Right lobe of liver (tissue), 6 donors: Measurements from ENCODE around the gene NAT14. TPM values are rescaled to one million over a fixed set of nuclear protein-coding genes. Genes with fewer than 3 reads are reported as not detected.
"Not testable (repeated sequence)": the region's sequence is repeated elsewhere in the genome, so short reads cannot be mapped to it uniquely, and the experiment has no call there.

ENCODE experiments used
- ATAC-seq, 4 donors: fragments of 200-7000 bp; cut with Tn5 transposase; one replicate each; pipeline ENCODE4 v1.9.1; 2020; ENCODE audit warnings: mild to moderate bottlenecking in 4 of 4, moderate library complexity in 4 of 4
- DNase-seq, 3 donors: peaks; one replicate each; pipeline ENCODE4 v3.0.0-alpha.2; 2020
- H3K27ac ChIP-seq, 3 donors: fragments of 200-600 bp; one replicate each; pipeline ENCODE4 v1.8.0; 2022
- H3K27me3 ChIP-seq, 2 donors: fragments of 200-600 bp; one replicate each; pipeline ENCODE4 v1.8.0; 2022
- H3K36me3 ChIP-seq, 4 donors: fragments of 200-600 bp; sonication (generic) in 1 of 4; one replicate each; pipeline versions ENCODE4 v1.5.1 to v1.8.0; 2017 to 2022; ENCODE audit warnings: control low read depth in 1 of 4
- H3K4me1 ChIP-seq, 4 donors: fragments of 200-600 bp; sonication (generic) in 1 of 4; one replicate each; pipeline versions ENCODE4 v1.5.1 to v1.8.0; 2017 to 2022; ENCODE audit warnings: control low read depth in 1 of 4
- H3K4me3 ChIP-seq, 3 donors: fragments of 200-600 bp; one replicate each; pipeline ENCODE4 v1.8.0; 2022
- H3K9me3 ChIP-seq, 4 donors: fragments of 200-600 bp; sonication (generic) in 1 of 4; one replicate each; pipeline versions ENCODE4 v1.5.1 to v1.8.0; 2017 to 2022; ENCODE audit warnings: control low read depth in 1 of 4
- CTCF ChIP-seq, 4 donors: fragments of 200-600 bp in 3 of 4; fragments of 450-650 bp in 1 of 4; IDR thresholded peaks; one replicate each; pipeline versions ENCODE4 v1.5.1 to v1.8.0; 2016 to 2022; ENCODE audit warnings: antibody characterized with exemption in 4 of 4, mild to moderate bottlenecking in 2 of 4
- POLR2A ChIP-seq: fragments of 450-650 bp; IDR thresholded peaks from one replicate; pipeline ENCODE4 v1.6.1; 2017; ENCODE audit warnings: antibody characterized with exemption, mild to moderate bottlenecking
- WGBS: methylation state at CpG from one replicate; pipeline ENCODE4 v1.1.6; 2018; ENCODE audit warnings: low coverage, low lambda C conversion rate; ENCODE audit not compliant: insufficient coverage; ENCODE audit errors: missing lambda C conversion rate; 5-methylcytosine and 5-hydroxymethylcytosine counted together
- intact Hi-C, 2 donors: fragments of 100-400 bp; cut with DNase I; formaldehyde crosslinking; loops; one replicate each; pipeline versions ENCODE4 v1.11.2 to v1.14.1; 2022
- total RNA-seq, 6 experiments: library from RNA; depleted of rRNA in 2 of 6; stranded (reverse); fragments of >200 nt in 2 of 6; fragmentation: NEBNext Ultra II Directional in 3 of 6; extraction: Animal tissue kit (Norgen Biotek cat#: 25700) in 3 of 6; gene quantifications; one replicate each; pipeline versions ENCODE4 v1.1.0 to v1.2.4, GENCODE V29; 2016 to 2023
- donor health status: DM: no; HTN: yes; CAD: no.
- donor health status: DM: no; HTN: no; CAD: no.
- donor health status: DM: no; HTN: no; CAD: no.
- donor health status: DM: no; HTN: yes; CAD: no.
- donor health status: DM: no; HTN: yes; CAD: no.

NAT14 gene
- total RNA-seq, 6 experiments from 2014 or later = 2.5 to 6.0 (median 3.9) TPM

GRCh38 chr19:55528030-55528803 lies 43.2 kb downstream of the NAT14 start:
- ATAC-seq (no peak), DNase-seq (no peak)
- no peak overlapping the region for H3K27ac ChIP-seq
- intact Hi-C loops = no loop called here
- TF ChIP-seq CTCF (IDR thresholded peaks at IDR 0.05) (no peak), POLR2A (no peak)
- H3K4me1 ChIP-seq = peaks cover 0 to 4% (median 0%) of the 10 kb centered on the region in 4 donors
- H3K36me3 ChIP-seq = no peaks in the 10 kb centered on the region
- no peaks in the 10 kb centered on the region for H3K27me3 ChIP-seq
- no peak overlapping the region for H3K4me3 ChIP-seq
- no peaks in the 10 kb centered on the region for H3K9me3 ChIP-seq
- WGBS = 26% methylated on average over 15 of the region's 15 CpGs

DNA sequence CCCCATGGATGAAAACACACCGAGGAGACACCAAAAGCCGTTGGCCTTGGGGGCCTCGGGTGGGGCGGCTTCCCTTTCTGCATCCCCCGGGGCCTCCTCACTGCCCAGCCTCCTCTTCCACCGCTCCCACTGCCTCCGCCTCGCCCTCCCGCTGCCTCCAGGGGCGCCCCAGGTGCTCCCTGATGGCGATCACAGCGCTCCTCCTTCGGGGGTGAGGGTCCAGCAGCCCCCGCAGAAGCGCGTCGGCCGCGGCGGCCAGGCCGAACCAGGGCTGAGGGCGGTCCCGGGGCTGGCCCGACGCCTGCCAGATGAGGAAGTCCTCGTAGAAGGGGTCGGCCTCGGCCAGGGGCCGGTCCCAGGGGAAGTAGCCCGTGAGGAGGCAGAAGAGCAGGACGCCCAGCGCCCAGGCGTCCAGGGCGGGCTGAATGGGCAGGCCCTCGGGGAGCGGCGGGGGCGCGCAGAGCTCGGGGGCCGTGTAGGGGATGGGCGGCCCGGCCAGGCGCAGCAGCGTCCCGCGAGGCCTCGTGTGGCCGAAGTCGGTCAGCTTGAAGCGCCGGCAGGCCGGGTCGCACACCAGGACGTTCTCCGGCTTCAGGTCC lies 44.7 kb downstream of the NAT14 start:
- Histone ChIP-seq H3K27me3 (no peaks in the 10 kb centered on the region), H3K9me3 (no peaks in the 10 kb centered on the region), H3K4me3 (no peak overlapping the region), H3K27ac (no peak overlapping the region), H3K4me1 (peaks cover 0 to 4% (median 0%) of the 10 kb centered on the region in 4 donors), H3K36me3 (no peaks in the 10 kb centered on the region)
- no peak for DNase-seq
- intact Hi-C loops = no loop called here
- WGBS = 88% methylated on average over 16 of the region's 56 CpGs
- ATAC-seq = no peak
- TF ChIP-seq POLR2A (no peak), CTCF (IDR thresholded peaks at IDR 0.05) (no peak)

DNA sequence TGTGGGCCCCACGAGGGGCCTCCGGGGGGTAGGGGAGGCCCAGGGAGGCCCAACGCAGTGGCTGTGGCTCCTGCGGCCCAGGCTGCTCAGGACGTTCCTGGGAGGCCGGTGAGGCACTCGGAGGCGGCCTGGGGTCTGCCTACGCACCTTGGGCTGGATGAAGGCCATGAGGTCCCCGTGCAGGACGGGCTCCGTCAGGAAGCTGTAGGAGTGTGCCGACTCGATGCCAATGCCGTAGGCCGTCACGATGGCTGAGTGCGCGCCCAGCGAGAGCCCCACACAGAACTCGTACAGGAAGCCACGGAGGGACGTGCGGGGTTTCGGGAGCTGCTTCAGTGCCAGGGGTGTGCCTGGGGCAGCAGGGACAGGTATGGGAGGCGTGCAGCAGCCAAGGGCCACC lies 46.0 kb downstream of the NAT14 start:
- H3K4me3 ChIP-seq = no peak overlapping the region
- no peaks in the 10 kb centered on the region for H3K36me3 ChIP-seq
- no CpG with 5 or more reads among the region's 26 CpGs for WGBS
- H3K4me1 ChIP-seq = peaks cover 0 to 4% (median 0%) of the 10 kb centered on the region in 4 donors
- ATAC-seq = no peak
- no peak for DNase-seq
- TF ChIP-seq POLR2A (no peak), CTCF (IDR thresholded peaks at IDR 0.05) (no peak)
- intact Hi-C loops = no loop called here
- no peak overlapping the region for H3K27ac ChIP-seq
- no peaks in the 10 kb centered on the region for H3K9me3 ChIP-seq
- H3K27me3 ChIP-seq = no peaks in the 10 kb centered on the region

- H3K36me3 ChIP-seq, H3K27ac ChIP-seq, intact Hi-C loops, H3K4me1 ChIP-seq, H3K4me3 ChIP-seq, DNase-seq, H3K9me3 ChIP-seq, H3K27me3 ChIP-seq, ATAC-seq: not testable (repeated sequence)
- WGBS = 82% methylated on average over 4 of the region's 7 CpGs
Measured at GRCh38 chr19:55534280-55534679, 49.3 kb downstream of the NAT14 start.
